Measurements from ENCODE around the gene SLC27A1.
A peak's percentile ranks its signal among the peaks of the same experiment; 100 is the strongest.

The SLC27A1 gene

DNA sequence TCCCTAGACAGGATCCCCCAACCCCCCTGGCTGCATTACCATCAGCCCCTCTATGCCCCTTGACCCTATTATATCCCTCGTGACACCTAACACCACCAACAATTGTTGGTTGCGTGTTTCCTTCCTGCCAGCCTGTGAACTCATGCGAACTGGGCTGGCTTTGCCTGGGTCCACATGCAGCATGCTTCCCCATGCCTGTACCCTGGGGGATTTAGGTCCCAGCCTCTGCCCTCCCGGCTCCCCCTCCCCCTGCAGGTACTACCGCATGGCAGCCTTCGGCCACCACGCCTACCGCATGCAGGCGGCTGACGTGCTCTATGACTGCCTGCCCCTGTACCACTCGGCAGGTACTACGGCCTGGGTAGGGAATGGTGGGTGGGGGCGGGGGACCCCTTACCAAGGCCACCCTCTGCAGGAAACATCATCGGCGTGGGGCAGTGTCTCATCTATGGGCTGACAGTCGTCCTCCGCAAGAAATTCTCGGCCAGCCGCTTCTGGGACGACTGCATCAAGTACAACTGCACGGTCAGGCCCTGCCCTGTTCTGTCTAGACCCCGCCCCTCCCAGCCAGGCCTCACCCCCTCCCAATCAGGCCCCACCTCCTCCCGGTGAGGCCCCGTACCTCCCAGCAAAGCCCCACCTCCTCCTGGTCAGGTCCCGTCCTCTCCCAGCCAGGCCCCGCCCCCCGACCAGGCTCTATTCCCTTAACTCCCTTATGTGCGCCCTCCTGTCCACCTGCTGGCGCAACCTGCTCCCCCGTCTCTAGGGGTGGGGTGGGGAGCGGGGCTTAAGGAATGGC is 18.5 kb downstream of the SLC27A1 start:
- TF ChIP-seq CTCF (IDR thresholded peaks at IDR 0.05; ENCODE audit: low read depth, low read length, missing control alignments) = peak; percentile 29
- H3K4me3 ChIP-seq (ENCODE audit: low read depth, low read length) = no peak overlapping the region
- DNase-seq (ENCODE audit: low read depth) = peak; percentile 50

- DNase-seq (ENCODE audit: low read depth) = no peak
- H3K4me3 ChIP-seq (ENCODE audit: low read depth, low read length) = no peak overlapping the region
- TF ChIP-seq CTCF (IDR thresholded peaks at IDR 0.05; ENCODE audit: low read depth, low read length, missing control alignments) = no peak
These were observed 19.2 kb downstream of the SLC27A1 start for GRCh38 chr19:17489392-17490030.

DNA sequence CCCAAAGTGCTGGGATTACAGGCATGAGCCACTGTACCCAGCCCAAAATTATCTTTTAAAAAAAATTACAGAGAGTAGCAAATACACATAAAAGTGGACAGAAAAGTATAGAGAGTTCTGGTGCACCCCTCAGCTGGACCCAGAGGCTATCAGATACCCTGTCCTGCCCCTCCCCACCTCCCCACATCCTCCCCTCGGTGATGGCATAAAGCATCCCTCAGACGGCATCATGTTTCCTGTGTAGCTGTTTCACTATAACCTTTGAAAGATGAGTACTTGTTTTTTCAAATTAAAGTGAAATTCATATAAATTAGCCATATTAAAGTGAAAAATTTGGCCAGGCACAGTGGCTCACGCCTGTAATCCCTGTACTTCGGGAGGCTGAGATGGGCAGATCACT is 20.1 kb downstream of the SLC27A1 start:
- DNase-seq (ENCODE audit: low read depth) = no peak
- no peak for TF ChIP-seq CTCF (IDR thresholded peaks at IDR 0.05; ENCODE audit: low read depth, low read length, missing control alignments)
- H3K4me3 ChIP-seq (ENCODE audit: low read depth, low read length) = no peak overlapping the region

DNA sequence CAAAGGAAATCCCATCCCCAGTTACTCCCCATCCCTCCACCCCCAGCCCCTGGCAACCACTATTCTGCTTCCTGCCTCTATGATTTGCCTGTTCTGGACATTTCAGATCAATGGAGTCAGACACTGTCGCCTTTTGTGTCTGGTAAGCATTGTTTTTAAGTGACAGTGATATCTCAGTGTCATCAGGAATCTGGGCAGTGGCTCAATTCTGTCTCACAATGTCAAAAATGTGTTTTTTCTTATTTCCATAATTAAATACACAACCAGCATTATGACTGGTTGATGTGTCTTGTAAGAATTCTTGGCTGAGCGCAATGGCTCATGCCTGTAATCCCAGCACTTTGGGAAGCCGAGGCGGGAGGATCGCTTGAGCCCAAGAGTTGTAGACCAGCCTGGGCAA is 21.0 kb downstream of the SLC27A1 start:
- H3K4me3 ChIP-seq (ENCODE audit: low read depth, low read length) = no peak overlapping the region
- DNase-seq (ENCODE audit: low read depth) = no peak

GRCh38 chr19:17495639-17496296 is 25.4 kb downstream of the SLC27A1 start:
- no peak for DNase-seq (ENCODE audit: low read depth)
- H3K4me3 ChIP-seq (ENCODE audit: low read depth, low read length) = no peak overlapping the region
- TF ChIP-seq CTCF (IDR thresholded peaks at IDR 0.05; ENCODE audit: low read depth, low read length, missing control alignments) = no peak

More for the DNA sequence above, 21.0 kb downstream of the SLC27A1 start:
- no peak for TF ChIP-seq CTCF (IDR thresholded peaks at IDR 0.05; ENCODE audit: low read depth, low read length, missing control alignments)

GRCh38 chr19:17496337-17496997 is 26.1 kb downstream of the SLC27A1 start:
- peak; percentile 61 for DNase-seq (ENCODE audit: low read depth)
- no peak overlapping the region for H3K4me3 ChIP-seq (ENCODE audit: low read depth, low read length)
- TF ChIP-seq CTCF (IDR thresholded peaks at IDR 0.05; ENCODE audit: low read depth, low read length, missing control alignments) = peak; percentile 100
